Medulla oblongata (tissue), 1 donor: Measurements from ENCODE around the gene DNAJC2.
"Not testable (repeated sequence)": the region's sequence is repeated elsewhere in the genome, so short reads cannot be mapped to it uniquely, and the experiment has no call there.

Experiments
- DNase-seq: peaks from one replicate; pipeline ENCODE4 v3.0.0-alpha.2; 2015; ENCODE audit errors: extremely low spot score

Gene DNAJC2

DNA sequence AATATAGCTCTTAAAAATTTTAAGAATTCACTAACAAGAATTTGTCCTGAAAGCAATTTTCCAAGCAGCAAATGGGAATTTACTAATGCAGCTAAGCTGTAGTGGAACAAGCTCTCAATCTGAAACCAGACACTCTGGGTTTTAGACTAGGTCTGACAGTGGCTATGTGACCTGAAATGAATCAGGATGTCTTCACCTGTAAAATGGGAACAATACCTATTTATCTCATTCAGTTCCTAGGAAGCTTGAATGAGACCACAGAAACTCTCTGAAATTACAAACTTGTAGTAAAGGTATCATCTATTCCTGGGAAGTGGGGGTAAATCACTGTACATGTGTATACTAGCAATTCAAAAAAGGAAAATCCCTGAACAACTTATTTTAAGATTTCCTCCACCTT is 1.2 kb downstream of the DNAJC2 start:
- no peak for DNase-seq

DNA sequence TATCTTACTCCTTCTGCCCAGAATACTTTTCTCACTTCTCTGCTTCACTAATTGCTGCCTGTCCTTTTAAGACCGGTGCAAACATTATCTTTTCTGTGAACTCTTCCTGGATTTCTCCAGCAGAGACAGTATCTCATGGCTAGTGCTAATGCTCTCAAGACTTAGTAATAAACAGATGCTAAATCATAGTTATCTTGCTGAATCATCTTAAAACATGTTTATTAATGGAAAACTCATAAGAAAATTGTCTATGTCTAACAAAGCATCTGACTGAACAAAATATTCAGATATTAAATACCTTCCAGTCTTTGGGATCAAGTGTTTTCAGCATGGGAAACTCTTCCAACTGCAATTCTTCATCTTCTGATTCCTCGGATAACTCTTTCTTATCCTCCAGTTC is 3.1 kb downstream of the DNAJC2 start:
- DNase-seq: no peak

DNA sequence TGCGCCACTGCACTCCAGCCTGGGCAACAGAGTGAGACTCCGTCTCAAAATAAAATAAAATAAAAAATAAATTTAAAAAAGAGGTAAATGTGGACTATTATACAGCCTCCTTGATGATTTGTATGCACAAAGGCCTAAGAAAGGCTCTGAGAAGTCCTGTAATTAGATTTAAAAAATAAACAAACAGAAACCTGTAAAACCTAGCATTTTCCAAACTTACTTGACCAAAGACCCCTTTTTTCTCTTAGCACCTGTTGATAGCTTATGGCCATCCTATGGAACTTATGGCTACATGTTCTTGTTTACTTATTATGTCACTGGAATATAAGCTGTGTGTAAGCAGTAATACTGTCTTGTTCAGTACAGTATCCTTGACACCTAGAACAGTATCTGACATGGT is 5.7 kb downstream of the DNAJC2 start:
- DNase-seq: no peak

DNA sequence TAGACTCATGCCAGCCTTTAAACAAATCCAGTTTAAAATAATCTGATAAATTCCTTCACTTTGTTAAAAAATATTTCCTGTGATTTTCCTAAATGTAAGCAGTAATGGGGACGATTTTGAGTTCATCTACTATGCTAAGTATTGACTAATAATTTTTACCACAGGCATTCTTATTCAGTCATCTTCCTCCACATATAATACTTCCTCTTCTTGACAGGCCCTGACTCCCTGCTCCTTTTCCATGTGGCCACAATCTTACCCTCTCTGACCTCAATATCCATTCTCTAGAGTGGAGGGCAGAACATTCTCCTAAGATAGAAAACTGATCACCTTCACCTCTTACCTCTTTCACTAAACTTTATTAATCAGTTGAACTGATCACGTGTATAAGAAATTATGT is 7.8 kb downstream of the DNAJC2 start:
- DNase-seq: no peak

DNA sequence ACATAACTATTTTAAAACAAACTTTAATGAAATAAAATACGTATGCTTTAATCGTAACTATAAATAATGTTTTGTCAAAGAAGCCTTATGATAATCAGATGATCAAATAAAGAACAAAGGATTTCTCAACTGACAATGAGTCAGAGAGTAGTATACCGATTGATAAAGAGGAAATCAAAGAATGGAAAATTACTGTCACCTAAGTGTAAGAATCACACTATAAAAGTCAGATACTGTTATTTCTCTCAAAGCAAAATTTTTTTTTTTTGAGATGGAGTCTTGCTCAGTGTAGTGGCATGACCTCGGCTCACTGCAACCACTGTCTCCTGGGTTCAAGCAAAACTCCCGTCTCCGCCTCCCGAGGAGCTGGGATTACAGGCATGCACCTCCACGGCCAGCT is 18.8 kb downstream of the DNAJC2 start:
- DNase-seq: no peak

GRCh38 chr7:103317009-103317408 is 27.6 kb downstream of the DNAJC2 start:
- no peak for DNase-seq

DNA sequence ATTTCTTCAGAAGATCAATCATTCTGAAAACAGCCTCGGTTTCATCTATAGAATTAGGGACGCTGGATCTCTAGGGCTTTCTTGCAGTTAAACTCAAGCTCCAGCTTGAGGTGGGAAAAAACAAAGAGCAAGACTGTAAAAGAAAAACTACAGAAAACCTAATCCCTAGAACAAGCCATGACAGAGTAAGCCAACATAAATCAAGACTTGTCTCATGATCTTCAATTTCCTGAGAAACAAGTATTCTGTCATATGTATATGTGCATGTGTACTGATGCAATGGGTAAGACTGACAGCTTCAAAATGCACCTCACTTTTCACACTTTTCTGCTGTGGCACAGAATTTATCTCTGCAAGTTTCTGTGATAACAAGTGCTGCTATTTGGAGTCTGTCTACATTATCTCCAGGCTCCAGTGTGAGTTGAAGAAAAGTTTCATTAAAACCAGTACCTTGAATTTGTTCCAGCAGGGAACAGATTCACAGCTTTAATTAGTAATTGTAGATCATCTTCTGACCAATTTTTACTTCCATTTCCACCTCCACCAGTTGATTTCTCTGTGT is 28.1 kb downstream of the DNAJC2 start:
- DNase-seq: no peak

- no peak for DNase-seq
Observed at GRCh38 chr7:103314852-103315251, 29.7 kb downstream of the DNAJC2 start.

DNA sequence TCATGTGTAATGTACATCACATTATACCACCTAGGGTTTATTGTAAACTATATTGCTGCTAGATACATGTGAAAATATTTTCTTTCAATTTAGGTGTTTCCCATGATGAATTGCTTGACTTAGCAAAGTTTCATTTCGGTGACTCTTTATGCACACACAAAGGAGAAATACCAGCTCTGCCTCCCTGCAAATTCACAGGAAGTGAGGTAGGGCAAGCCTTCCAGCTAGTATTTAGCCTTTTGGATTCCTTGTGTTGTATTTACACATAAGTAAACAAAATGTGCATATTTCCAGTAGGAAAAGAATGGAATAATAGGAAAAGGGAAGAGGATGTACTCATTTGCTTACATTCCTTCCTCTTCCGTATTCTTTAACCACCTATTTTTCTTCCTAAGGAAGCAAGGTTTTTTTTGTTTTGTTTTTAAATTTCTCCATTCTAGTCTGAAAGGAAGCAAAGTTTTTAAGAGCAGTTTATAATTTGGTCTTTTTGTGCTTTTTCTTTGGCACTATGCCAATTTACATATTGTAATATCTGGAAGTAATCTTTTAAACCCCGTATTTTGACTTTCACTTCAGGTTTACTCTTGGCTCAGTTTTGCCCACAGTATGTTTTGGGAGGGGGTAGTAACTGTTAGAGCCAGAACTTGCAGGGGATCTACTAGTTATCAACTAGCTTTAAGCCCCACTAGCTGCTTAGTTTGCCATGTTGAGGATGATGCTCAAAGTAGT is 36.9 kb downstream of the DNAJC2 start:
- DNase-seq: no peak

DNA sequence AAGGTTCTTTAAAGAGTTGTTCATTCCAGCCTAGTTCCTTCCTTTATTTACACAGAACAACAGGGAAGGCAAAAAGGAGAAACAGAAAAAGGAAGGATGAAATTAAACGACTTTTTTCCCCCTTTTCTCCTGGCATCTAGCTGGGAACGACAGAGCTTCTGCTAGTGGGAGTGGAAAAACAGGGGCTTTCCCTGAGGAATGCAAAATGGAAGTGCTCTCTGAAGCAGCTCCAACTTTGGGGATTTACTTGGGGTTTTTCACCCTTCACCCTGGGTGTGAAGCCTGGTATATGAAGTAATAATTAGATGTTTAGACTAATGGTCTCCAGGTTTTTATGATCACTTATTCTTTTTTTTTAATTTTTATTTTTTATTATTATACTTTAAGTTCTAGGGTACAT is 43.1 kb downstream of the DNAJC2 start:
- no peak for DNase-seq

- no peak for DNase-seq
Observed at GRCh38 chr7:103299660-103300059, 44.9 kb downstream of the DNAJC2 start.

DNA sequence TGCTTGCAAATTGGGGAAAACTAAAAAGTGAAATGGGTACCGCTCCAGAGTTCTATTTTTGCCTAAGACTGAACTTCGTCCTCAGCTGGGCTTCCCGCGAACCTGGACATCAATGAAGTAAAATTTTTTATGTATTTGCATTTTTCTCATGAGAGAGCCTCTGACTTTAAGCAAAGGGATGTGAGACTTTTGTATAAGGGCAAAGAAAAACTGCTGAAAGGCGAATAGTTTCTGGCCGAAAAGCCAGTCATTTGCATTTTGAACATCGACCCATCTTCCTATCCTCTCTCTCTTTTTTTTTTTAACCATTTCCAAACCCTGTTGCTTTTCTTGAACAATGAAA is 46.8 kb downstream of the DNAJC2 start:
- no peak for DNase-seq

- peak; percentile 97 for DNase-seq
Observed at GRCh38 chr7:103296901-103297836, 47.4 kb downstream of the DNAJC2 start, which contains the start of gene PMPCB. PMPCB (plus strand) TSS chr7:103297435; CDS start chr7:103297460, 25 bp downstream.

GRCh38 chr7:103293526-103293925 is 51.0 kb downstream of the DNAJC2 start:
- DNase-seq: no peak

DNA sequence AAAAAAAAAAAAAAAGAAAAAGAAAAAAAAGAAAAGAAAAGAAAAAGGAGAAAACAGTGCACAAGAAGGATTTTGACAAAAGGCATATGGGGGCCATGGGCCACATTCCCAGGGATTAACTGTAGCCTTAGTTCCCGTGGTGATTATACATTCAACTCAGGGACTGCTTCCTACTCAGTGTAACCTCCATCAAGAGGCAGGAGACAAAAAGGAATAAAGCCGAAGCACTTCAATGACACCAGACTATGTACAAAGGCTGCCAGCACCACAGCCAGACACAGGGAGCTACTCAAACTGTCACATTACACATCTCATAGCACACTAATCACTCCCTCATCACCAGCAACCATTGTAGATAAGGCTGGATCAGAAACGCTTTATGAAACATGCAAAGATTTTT is 52.4 kb downstream of the DNAJC2 start:
- no peak for DNase-seq

GRCh38 chr7:103282802-103283427 is 61.7 kb downstream of the DNAJC2 start:
- not testable (repeated sequence) for DNase-seq

GRCh38 chr7:103280803-103281155 is 63.8 kb downstream of the DNAJC2 start:
- not testable (repeated sequence) for DNase-seq

- peak; percentile 58 for DNase-seq
Observed at GRCh38 chr7:103279963-103280802, 64.4 kb downstream of the DNAJC2 start.

DNA sequence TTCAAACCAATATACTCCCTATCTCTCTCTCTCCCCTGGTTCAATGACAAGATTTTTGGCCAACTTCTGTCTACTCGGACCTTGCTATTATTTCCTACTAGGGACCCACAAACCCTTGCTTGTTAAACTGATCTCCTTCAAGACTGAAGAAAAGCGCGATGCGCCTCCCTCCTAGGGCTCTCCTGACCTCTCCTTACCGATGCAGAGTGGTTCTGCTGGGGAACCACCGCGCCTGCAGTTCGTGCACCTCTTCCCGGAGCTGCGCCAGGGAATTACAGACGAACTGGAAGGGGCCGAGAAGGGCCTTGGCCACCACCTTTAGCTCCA is 65.0 kb downstream of the DNAJC2 start:
- not testable (repeated sequence) for DNase-seq

DNA sequence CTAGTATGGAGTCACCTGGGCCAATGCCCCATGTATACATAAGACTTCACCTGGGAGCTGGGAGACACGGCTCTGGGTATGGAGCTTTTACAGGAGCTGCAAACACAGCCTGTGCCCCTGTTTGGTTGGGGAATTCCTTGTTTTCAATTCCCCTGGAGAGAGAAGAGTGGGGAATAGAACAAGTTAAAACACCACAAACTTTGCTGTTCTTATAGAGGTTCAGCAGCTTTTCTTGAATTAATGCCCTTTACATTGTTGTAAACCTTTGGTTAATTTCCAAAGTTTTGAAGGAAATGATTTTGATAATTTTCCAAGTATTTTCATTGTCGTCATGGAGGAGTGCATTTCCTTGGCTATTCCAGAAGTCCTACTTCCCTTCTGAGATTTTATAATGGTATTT is 66.4 kb downstream of the DNAJC2 start:
- DNase-seq: not testable (repeated sequence)

DNA sequence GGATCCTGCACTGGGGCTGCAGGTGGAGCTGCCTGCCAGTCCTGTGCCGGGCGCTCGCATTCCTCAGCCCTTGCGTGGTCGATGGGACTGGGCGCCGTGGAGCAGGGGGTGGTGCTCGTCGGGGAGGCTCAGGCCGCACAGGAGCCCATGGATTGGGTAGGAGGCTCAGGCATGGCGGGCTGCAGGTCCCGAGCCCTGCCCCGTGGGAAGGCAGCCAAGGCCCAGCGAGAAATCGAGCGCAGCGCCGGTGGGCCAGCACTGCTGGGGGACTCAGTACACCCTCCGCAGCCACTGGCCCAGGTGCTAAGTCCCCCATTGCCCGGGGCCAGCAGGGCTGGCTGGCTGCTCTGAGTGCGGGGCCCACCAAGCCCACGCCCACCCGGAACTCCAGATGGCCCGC is 69.7 kb downstream of the DNAJC2 start:
- not testable (repeated sequence) for DNase-seq
